Uterus (tissue), 2 donors: ENCODE results near the gene ALG1.
"Not testable (repeated sequence)": the region's sequence is repeated elsewhere in the genome, so short reads cannot be mapped to it uniquely, and the experiment has no call there.

ENCODE experiments used
- CTCF ChIP-seq, 4 experiments: fragments of 200-600 bp in 2 of 4; fragments of 450-650 bp in 2 of 4; sonication (generic) in 2 of 4; IDR thresholded peaks; one replicate each; pipeline ENCODE4 v1.5.1; 2016 to 2019; ENCODE audit warnings: antibody characterized with exemption in 4 of 4, mild to moderate bottlenecking in 2 of 4, moderate library complexity in 1 of 4
- POLR2A ChIP-seq, 2 donors: fragments of 450-650 bp; IDR thresholded peaks; one replicate each; pipeline ENCODE4 v1.6.1; 2016; ENCODE audit warnings: antibody characterized with exemption in 2 of 2, mild to moderate bottlenecking in 1 of 2, moderate library complexity in 1 of 2

- not testable (repeated sequence) for TF ChIP-seq CTCF, POLR2A (IDR thresholded peaks at IDR 0.05)
Measured at GRCh38 chr16:5089911-5090555, 18.4 kb downstream of the ALG1 start.
